Measurements from ENCODE around the gene RECQL5.

GRCh38 chr17:75654176-75654575, 12.8 kb downstream of the RECQL5 start:
- TF ChIP-seq CTCF (IDR thresholded peaks at IDR 0.05) (no peak), POLR2AphosphoS5 (IDR thresholded peaks at IDR 0.05) (no peak)

Data from sigmoid colon (tissue), 4 donors.